SKM-1 (cell line): ENCODE data around the gene MYT1.
"Not testable (repeated sequence)": the region's sequence is repeated elsewhere in the genome, so short reads cannot be mapped to it uniquely, and the experiment has no call there.

Experiments
- DNase-seq: peaks from one replicate; lab custom pipeline; 2025; ENCODE audit not compliant: unreplicated experiment; lab: John Stamatoyannopoulos, UW

Gene MYT1

GRCh38 chr20:64166721-64167615, 2.7 kb downstream of the MYT1 start:
- DNase-seq: no peak

DNA sequence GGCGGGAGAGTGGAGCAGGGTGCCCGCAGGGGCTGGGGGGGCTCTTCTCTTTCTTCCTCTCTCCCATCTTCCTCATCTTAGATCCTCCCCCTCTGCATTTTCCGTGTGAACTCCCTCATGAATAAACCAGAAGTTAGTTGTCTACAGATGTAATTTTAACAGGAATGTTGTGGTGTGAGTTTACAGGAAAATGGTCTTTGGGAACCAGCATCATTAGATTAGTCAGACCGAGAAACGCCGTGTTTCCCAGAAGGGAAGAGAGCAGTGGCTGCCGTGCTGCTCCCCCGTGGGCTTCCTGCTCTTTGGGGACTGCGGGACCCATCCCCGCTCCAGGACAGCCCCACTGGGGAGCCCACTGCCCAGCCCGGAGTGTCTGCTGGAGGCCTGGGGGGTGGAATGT, 3.4 kb downstream of the MYT1 start:
- DNase-seq: no peak

DNA sequence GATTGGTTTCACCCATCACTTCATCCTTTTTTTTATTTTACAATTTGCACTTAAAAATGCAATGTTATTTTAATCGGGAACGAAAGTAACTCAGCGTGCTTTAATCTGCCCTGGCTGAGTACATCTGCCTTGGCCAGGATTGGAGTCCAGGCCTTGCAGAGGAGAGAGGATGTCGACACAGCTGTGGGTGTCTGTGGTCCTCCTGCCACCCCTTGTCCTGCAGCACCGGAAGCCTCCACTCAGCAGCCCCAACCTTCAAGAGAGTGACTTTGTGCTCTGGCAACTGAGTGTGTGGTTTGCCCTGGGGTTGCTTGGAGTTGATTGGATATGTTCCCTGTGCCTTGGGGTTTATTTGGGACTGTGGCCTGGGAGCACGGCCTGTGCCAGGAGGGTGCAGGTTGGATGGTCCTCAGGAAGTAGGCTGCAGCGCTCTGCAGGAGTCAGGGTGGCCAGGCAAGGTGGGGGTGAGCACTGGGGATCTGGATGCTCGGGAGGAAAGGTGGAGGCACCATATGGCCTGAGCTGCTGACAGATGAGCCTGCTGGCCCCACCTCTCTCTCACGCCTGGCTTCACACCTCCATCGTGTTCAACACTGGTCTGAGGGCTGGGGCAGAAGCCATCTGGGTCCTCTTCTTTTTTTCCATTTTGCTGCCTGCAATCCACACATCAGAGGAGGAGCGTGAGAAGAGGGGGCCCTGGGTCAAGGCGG, 4.3 kb downstream of the MYT1 start:
- DNase-seq: no peak

- DNase-seq: no peak
Observed at GRCh38 chr20:64169091-64169560, 4.9 kb downstream of the MYT1 start.

- no peak for DNase-seq
Observed at GRCh38 chr20:64171211-64171610, 7.0 kb downstream of the MYT1 start.

- DNase-seq: no peak
Observed at GRCh38 chr20:64173116-64173515, 8.9 kb downstream of the MYT1 start.

- no peak for DNase-seq
Observed at GRCh38 chr20:64176551-64176950, 12.3 kb downstream of the MYT1 start.

DNA sequence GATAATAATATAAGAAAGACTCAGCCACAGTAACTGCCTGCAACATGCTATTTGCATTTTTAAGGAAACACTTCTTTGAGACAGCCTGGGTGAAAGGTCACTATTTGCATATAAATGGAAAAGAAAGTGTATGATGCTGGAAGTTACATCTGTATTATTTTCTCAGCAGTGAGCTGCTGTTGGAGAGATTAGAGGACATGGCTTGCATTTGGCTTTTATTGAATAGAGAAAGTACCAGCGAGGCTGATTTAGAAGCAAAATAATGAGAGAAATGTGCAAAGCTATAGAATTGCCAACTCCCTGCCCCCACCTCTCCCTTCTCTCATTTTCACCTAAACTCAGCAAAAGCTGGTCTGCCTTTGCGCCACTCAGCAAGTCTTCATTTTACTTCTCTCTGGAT, 12.7 kb downstream of the MYT1 start:
- no peak for DNase-seq

DNA sequence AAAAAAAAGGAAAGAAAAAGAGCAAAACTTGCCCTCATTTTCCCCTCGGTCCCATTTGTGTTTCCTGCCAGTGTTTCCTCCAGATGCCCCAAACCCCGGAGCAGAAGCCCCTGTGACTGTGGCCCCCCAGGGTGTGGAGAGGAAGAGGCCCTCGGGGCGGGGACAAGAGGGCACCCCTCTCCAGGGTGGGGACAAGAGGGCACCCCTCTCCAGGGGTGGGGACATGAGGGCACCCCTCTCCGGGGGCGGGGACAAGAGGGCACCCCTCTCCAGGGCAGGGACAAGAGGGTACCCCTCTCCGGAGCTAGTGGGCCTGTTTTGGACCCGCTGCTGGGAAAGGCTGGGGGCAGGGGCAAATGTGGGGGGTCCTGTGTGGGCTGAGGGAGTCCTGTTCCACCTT, 13.1 kb downstream of the MYT1 start:
- no peak for DNase-seq

DNA sequence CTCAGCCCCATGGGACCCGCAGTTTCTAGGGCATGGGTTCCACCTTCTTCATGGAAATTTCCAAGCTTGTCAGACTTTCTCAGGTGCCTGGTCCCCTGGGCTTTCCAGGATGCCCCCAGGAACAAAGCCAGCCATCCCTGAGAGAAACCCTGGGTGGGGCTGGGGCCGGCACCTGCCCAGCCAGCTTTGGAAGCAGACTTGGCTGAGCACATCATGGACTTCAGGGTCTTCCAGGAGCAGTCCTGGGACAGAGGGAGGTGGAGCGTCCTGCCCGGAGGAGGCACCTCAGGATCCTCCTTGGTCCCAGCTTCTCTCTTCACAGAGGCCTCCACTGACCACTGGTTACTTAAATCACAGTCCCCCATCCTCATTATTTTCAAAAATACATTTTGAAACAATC, 13.5 kb downstream of the MYT1 start:
- DNase-seq: no peak

- not testable (repeated sequence) for DNase-seq
Observed at GRCh38 chr20:64178925-64179324, 14.7 kb downstream of the MYT1 start.

DNA sequence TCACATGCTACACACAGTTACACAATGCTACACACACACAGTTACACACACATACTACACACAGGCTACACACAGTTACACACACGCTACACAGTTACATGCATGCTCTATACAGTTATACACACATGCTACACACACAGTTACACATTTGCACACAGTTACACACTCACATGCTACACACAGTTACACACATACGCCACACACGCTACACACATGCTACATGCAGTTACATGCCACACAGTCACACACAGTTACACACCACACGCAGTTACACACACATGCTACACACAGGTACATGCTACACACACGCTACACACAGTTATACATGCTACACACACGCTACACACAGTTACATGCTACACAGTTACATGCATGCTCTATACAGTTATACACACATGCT, 15.6 kb downstream of the MYT1 start:
- no peak for DNase-seq

- DNase-seq: no peak
Observed at GRCh38 chr20:64180673-64181072, 16.4 kb downstream of the MYT1 start.

DNA sequence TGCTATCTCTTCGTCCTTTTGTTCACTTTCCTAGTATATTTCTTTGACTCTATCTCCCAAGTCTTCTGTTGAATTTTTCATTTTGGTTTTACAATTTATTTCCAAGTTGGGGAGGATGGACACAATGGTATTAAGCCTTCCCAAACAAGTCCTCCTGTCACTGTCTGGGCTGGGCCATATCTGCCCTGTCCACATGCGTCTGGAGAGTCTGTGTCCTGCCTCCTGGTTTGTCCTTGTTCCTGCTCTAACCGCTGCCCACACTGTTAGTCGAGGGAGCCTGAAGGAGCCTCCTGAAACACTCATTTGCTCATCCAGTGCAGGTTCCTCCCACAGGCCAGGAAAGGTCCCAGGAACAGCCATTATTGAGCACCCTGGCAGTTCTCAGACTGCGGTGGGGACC, 17.1 kb downstream of the MYT1 start:
- DNase-seq: no peak

DNA sequence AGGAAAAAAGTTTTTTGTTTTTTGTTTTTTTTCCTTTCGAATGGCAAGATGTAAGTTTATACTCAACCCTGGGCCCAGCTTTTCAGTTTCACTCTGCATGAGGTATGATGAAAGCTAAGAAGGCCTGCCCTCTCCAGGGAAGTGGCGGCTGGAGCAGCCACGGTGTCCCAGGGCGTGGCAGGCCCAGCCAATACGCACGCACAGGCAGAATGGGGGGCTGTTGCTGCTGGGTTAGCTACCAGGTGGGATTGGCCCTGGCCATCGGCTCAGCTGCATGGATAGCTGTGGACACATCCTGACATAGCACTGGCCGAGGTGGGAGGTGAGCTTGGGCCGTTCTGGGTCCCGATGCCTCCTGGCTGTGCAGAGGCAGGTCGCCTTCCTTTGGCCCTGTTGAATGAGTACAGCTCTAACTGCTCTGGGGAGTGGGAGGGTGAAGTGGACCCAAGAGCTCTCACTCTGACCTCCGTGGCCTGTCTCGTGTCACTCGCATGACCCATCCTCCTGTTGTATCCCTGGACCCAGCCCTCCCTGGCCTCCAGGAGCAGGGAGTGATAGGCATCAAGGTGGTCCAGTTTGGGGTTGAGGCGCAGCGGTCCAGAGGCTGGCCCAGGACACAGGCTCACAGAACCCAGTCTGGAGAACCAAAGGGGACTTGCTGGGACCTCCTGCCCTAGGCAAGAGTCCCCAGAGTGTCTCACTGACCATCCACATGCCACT, 18.1 kb downstream of the MYT1 start:
- no peak for DNase-seq

DNA sequence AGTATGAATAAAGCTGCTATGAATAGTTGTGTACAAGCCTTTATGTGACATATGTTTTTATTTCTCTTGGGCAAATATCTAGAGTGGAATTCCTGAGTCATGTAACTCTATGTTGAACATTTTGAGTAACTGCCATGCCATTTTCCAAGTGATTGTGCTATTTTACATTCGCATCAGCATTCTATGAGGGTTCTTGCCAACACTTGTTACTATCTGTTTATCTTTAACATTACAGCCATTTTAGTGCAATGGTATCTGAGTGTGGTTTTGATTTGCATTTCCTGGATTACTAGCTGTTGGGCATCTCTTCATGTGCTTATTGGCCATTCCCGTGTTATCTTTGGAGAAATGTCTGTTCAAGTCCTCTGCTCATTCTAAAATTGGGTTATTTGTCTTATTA, 19.1 kb downstream of the MYT1 start:
- DNase-seq: no peak

DNA sequence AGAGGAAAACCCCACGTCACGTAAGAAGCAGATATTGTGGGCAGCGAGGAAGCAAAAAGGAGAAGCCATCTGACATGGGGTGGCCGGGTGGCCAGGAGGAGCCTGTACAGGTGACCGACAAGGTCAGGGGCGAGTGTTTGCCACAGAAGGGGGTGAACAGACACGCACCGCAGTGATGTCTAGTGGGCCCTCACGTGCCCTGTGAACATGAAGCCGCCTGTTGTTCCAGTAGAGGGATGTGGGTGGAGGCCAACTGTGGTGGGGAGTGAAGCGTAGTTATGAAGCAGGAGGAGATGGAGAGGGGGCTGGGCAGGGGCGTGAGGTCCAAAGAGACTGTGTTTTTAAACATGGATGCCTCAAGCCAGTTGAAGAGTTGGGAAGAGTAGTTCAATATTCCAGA, 20.5 kb downstream of the MYT1 start:
- no peak for DNase-seq

DNA sequence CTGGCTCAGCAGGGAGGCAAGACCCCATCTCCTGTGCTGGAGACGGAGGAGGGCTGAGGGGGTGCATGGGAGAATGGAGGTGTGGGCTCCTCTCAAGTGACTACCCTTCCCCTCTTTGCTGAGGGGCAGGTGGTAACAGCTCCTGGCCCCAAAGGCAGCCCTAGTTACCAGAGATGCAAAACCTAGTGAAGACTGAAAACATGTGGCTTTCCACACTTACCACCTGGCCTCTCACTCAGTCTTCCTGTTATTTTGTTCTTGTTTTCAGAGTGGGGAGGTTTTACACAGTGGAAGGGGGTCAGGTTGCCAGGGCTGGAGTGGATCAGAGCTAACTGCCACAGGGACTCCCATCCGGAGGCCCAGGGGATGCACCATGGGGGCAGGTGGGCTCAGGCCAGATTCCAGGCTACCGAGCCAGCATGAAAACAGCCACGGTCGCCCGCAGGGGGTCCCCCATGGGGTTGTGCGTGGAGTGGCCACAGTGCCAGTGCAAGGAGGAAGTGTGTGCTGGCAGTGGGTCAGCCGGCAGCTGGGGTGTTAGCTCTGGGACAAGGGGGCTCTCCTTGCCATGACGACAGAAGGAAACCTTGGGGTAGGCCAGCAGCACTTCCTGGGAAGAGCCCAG, 21.1 kb downstream of the MYT1 start:
- DNase-seq: no peak

- no peak for DNase-seq
Observed at GRCh38 chr20:64186071-64186598, 21.9 kb downstream of the MYT1 start.

GRCh38 chr20:64187213-64187612, 23.0 kb downstream of the MYT1 start:
- not testable (repeated sequence) for DNase-seq

DNA sequence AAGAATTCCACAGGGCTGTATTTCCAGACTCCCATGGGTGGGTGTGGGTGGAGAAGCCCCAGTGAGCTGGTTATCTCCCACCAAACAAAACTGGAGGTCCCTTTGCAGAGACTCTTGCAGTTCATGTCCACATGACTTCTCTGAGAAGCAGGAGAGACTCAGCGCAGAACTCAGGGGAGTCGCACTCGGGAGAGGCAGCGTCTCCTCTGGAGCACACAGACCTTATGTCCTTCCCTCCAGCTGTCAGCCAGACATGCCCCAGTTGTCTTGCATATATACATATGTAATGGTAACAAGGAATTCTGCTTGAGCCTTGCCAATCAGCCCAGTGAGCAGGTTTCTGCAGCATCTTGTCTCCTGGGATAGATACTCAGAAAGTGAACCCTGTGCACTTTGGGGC, 23.8 kb downstream of the MYT1 start:
- DNase-seq: no peak
